HG02588 (cell line): Measurements from ENCODE around the gene SLAMF1.
"Not testable (repeated sequence)": the region's sequence is repeated elsewhere in the genome, so short reads cannot be mapped to it uniquely, and the experiment has no call there.

Source experiments
- ATAC-seq: cut with Tn5 transposase; IDR thresholded peaks from one replicate; pipeline ENCODE4 v1.9.1; 2021; ENCODE audit warnings: mild to moderate bottlenecking, moderate library complexity; ENCODE audit not compliant: unreplicated experiment

The SLAMF1 gene, protein sequence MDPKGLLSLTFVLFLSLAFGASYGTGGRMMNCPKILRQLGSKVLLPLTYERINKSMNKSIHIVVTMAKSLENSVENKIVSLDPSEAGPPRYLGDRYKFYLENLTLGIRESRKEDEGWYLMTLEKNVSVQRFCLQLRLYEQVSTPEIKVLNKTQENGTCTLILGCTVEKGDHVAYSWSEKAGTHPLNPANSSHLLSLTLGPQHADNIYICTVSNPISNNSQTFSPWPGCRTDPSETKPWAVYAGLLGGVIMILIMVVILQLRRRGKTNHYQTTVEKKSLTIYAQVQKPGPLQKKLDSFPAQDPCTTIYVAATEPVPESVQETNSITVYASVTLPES

DNA sequence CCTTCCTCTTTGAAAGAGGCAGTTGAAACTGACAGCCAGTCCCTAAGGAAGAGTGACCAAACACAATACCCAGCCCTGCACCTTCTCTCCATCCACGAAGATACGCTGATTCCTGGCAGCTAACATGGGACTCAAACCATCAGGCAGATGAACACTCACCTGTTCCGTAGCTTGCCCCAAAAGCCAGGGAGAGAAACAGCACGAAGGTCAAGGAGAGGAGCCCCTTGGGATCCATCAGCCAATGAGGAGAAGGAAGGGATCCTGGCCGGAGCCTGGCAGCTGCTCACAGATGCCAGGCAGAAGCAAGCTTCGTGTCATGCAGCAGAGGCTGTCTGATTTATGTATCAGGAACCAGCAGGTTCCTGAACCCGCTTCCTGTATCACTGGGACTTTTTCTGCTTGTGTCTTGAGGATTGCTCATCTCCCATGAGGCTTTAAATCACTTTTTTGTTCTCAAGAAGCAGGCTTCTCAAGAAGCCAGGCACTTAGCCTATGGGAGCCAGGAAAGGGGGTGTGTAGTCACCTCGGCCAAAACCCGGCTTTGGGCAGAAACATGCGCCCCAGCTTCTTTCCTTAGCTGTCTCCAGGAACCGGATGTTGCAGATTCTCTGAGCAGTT lies at the start of gene SLAMF1:
TSS of gene SLAMF1 (minus strand) at position 334 of the 618 bp plus-strand sequence. CDS start at position 235, 99 bp downstream.
- peak; percentile 55 for ATAC-seq

- not testable (repeated sequence) for ATAC-seq
These were observed 45.5 kb upstream of the SLAMF1 start for GRCh38 chr1:160692390-160692789.

DNA sequence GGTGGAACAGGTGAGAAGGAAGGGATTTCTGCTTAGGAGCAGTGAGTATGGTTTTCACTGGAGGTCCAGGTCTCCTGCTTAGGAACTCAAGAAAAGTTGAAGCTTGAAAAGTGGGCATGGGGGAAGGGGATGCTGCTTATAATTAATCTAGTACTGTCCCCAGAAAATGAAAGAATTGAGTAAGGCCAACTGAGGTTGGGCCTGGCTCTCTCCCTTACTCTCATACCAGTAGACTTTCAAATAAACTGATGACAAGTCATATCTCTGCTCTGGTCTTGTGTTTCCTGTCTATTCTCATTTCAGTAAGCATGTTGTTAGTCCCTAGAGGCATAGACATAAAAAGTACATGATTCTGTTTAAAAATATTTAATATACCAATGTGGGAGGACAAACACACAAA lies 38.4 kb upstream of the SLAMF1 start:
- no peak for ATAC-seq

DNA sequence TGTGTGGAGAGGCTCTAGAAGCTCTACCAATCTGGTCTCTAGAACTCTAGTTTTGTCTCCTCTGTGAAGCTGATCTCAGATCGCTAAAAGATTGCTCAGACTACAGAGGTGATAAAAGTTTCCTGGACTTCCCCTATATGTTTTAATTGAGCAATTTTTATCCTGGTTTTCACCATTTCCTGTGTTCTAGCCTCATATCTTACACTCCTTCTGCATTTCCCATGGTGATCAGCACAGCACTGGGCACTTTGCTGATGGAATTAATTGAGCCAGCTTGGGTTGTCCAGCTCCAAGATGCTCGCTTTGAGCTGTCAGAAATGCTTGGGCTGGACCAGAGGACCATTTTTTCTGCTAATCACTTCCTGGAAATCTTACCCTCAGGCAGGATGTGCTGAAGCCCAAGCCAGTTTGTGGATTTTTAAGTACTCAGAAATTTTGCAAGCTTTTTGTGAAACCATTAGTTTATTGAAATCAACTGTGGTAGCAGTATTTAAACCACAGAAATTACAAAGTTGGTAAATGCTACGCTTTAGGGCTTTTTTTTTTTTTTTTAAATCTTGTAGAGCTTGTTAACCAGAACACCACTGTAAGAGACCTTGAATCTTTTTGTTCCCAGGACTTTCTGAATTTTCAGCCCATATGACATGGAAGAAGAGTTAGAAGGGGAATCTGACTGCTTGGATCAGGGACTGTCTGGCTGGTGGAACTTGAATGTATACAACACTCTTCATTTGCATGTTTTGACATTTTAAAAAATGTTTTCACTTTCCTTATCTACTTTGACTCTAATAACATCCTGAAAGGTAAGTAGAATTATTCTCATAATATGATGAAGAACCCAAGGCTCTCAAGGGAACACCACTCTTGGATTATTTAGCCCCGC lies 36.4 kb upstream of the SLAMF1 start:
- no peak for ATAC-seq

DNA sequence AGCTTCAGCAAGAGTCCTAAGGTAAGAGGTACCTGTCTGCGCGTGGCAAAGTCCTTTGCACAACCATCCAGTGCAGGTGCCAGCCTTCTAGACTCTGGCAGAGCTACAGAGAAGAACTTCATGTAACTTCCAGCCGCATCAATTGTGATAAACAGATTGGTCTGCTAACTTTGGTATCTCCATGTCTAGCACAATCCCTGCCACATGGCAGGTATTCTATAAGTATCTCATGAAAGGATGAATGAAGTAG lies 35.0 kb upstream of the SLAMF1 start:
- no peak for ATAC-seq

DNA sequence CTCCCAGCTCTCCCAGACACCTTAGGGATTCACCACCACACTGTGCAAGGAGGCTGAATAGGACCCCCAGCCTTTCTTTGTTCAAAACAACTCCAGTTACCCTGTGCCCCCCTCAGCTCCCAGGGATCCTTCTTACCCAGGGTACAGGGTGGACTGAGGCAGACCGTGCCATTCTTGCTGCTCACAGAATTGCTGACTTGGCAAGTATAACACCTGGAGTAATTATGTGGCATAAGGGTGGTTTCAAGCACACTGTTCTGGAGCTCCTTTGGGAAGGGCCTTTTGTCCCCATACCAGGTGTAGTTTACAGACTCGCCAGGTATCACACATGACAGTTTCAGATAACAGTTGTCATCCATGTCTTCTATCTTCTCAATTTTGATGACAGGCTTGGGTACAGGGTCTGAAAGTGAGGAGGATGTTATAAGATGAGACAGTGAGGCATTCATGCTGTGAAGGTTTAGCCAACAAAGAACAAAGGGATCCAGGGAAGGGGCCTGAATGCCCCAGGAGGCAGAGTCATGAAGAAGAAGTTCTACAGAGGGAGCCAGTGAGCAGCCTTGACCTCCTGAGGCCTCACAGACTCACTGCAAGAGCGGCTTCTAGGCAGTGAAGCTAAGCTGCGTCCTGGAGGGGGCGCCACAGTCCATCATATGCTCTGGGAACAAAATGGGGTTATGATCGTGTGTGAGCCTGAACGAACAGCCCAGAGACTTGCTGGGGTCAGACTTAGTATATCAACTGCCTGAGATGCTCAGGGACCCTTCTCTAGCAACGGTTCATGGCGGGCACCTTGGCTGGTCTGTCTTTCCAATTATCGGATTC lies 34.4 kb upstream of the SLAMF1 start:
- peak; percentile 50 for ATAC-seq

DNA sequence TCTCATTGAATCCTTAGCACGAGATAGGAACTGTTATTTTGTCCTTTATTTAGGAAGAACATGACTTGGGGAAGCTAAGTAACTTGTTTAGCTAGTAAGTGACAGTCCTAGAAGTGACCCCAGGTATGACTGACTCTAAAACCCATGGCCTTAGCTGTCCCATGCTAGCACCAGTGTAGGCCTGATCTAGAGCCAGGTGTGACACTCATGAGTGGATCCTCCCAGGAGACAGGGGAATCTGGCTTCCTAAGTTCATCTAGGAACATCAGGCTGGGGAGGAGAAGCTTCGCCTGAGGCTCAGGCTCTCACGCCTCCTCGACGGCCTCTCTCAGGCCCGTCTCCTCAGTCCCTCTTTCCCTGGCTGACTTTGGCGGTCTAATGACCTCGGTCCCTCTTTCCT lies 33.6 kb upstream of the SLAMF1 start:
- ATAC-seq: no peak

GRCh38 chr1:160679893-160680292 lies 33.0 kb upstream of the SLAMF1 start:
- ATAC-seq: no peak

DNA sequence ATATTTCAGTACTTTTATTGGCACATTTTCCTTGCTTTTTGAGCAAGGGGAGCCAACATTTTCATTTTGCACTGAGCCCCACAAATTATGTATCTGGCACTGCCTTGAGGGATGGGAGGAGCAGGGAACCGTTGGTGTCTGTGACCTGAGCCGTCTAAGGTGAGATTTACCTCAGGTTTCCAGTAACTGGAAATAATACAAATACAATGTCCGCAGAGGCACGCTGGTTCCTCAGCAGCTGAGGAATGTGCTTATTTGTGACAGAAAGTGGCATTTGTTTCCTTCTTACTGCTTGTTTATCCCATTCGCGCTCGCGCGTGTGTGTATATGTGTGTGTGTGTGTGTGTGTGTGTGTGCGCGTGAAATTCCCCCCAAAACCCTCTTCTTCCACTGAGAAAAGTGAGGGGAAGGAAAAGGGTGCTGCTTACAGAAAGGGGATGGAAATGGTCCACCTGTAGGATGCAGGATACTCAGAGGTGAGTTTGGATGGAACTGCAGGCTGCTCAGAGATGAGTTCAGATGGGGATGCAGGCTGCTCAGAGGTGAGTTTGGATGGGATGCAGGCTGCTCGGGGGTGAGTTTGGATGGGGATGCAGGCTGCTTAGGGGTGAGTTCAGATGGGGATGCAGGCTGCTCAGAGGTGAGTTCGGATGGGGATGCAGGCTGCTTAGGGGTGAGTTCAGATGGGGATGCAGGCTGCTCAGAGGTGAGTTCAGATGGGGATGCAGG lies 30.2 kb upstream of the SLAMF1 start:
- ATAC-seq: no peak

- ATAC-seq: peak; percentile 47
These were observed 29.0 kb upstream of the SLAMF1 start for GRCh38 chr1:160675641-160676410.

GRCh38 chr1:160674415-160674814 lies 27.6 kb upstream of the SLAMF1 start:
- peak; percentile 32 for ATAC-seq

DNA sequence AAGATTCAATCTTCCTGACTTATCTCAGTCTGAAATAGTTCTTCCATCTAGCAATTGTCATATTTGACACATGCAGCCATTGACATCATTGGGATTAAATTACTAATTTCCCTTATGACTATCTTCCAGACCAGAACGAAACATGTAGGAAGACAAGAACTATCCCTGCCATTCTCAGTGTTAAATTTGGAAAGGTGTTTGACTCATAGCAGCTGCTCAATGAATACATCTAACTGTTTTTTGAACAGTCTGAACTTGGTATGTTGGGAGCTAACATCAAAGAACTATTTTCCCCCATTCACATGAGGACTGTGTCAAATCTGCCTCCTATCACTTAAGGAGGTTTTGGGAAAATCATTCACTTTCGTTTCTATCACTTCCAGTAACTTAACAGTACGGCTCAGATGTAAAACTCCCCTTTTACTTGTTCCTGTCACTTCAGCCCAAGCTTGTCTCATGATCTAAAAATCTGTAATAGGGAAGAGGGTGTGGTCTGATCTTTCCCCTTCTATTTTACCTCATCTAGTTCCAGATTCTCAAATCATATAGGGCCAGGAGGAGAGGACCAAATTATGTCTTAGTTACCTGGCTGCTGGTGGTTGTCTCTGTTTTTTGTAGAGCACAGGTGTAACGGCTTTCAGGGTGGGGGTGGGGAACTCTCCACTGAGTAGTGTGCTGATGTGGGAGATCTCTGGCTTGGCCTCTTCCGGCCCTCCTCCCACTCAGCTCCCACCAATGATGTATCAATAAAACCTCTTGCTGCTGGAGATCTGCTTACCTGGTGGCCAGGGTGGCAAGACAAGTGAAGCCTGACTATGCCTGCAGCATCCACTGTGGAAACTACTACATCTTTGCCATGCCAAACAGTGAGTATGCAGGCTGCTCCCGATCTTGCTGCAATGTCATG lies 26.2 kb upstream of the SLAMF1 start:
- ATAC-seq: no peak

DNA sequence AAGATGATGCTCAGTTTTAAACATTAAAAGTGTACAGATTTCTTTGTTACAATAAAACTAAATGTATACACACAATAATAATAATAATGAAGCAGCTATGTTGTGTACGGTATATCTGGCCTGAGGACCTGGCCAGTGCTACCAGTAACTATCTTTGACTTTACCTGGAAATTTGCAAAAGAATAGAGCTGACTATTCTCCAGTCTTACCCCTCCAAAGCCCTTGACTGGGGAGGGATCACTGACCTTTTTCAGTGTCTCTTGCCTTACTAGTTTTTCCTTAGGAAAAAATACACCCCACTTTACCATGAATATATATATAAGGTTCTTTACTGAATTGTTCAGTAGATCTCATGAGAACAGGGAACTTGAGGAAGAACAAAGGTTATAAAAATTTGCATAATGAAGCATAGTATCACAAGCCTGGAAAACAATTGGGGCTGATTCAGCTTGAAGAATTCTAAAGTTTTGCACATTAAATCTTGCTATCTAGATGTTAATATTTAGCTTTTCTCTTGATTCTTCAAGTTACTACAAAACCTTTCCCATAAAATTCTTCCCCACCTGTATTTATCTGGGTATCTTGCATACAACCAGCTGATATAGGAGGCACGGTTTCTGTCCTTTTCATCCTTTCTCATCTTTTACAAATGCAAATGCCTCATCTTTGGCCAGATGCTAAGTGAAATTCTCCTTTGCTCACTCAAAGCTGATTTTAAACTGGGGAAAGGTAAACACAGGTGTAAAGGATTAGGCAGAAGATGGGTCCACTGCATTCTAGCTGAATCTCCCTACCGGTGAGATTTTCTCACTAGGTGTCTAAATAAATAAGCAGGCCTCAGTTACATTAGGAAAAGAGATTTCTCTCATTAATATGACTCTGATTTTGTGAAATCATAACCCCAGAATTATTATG lies 25.0 kb upstream of the SLAMF1 start:
- ATAC-seq: no peak

DNA sequence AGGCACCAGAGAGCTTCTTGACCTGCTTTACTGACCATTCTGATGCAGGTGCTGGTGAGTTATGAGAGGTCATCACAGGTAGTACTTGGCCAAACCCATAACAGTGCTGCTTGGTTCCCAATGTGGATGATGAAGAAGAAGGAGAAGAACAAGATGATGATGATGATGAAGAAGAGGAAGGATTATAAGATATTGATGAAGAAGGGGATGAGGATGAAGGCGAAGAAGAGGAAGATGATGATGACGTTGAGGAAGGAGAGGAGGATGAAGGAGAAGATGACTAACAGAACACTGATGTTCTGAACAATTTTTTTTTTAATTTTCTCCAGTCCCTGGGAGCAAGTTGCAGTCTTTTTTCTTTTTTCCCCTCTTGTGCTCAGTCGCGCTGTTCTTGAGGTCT lies 23.9 kb upstream of the SLAMF1 start:
- no peak for ATAC-seq

DNA sequence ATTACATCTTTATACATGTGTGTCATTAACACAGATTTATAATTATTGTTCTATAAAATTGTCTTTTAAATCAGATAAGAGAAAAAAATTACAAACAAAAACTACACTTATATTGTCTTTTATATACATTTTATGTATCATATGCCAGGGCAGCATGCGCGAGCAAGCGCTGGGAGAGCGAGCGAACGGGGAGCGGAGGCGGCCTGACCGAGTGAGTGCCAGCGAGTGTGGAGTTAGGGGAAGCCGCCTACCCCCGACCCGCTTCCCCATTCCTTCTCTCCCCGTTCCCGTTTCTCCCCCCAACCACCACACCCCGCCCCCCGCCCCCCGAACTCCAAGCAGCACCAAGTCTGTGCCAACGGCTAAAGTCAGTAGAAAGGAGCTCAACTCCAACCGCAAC lies 23.0 kb upstream of the SLAMF1 start:
- no peak for ATAC-seq

GRCh38 chr1:160669276-160669675 lies 22.4 kb upstream of the SLAMF1 start:
- no peak for ATAC-seq

DNA sequence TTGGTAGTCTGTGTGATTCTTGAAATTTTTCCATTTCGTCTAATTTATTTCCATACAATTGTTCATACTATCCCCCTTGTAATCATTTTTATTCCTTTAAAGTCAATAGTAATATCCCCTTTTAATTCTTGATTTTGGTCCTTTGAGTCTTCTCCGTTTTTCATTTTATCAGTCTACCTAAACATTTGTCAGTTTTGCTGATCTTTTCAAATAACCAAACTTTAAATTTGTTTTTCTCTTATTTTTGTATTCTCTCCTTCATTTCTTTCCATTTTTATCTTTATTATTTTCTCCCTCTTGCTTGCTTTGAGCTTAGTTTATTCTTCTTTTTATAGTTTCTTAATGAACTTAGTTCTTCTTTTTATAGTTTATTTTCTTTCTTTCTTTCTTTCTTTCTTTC lies 21.1 kb upstream of the SLAMF1 start:
- no peak for ATAC-seq

- no peak for ATAC-seq
These were observed 19.2 kb upstream of the SLAMF1 start for GRCh38 chr1:160666079-160666442.
